OCI-LY7 (cell line): ENCODE results near the gene SH2D1B.

ENCODE experiments used
- CTCF ChIP-seq: fragments of 200-600 bp; sonication (generic); conservative IDR thresholded peaks from 2 replicates; pipeline ENCODE4 v1.5.1; 2014; ENCODE audit warnings: mild to moderate bottlenecking, antibody characterized with exemption, low read length, moderate library complexity, mixed read lengths
- EZH2phosphoT487 ChIP-seq: fragments of 200-600 bp; sonication (generic); IDR thresholded peaks from 2 replicates; pipeline ENCODE4 v1.6.1; 2018; ENCODE audit warnings: low read depth, borderline replicate concordance, mild to moderate bottlenecking, mixed run types, antibody characterized with exemption, low read length, moderate library complexity, mixed read lengths

- TF ChIP-seq CTCF: no peak
- no peak for TF ChIP-seq EZH2phosphoT487
Observed at GRCh38 chr1:162381383-162381782, 30.6 kb downstream of the SH2D1B start, which contains the start of gene C1orf226.
